Fibroblast of skin of left quadriceps (primary cell): ENCODE data around the gene IL36B.

ENCODE experiments used
- DNase-seq, 2 experiments: peaks; one replicate each; pipeline ENCODE4 v3.0.0-alpha.2; 2013; ENCODE audit warnings: low read depth in 2 of 2

The IL36B gene

GRCh38 chr2:113076954-113077669 is 24.4 kb upstream of the IL36B start:
- no peak for DNase-seq

GRCh38 chr2:113075600-113075999 is 22.9 kb upstream of the IL36B start:
- DNase-seq: no peak

GRCh38 chr2:113075030-113075429 is 22.4 kb upstream of the IL36B start:
- no peak for DNase-seq

- DNase-seq: no peak
Observed at GRCh38 chr2:113073325-113073834, 20.7 kb upstream of the IL36B start.

- no peak for DNase-seq
Observed at GRCh38 chr2:113072584-113072983, 19.9 kb upstream of the IL36B start.

GRCh38 chr2:113070606-113070975 is 17.9 kb upstream of the IL36B start:
- no peak for DNase-seq

- no peak for DNase-seq
Observed at GRCh38 chr2:113069676-113070605, 17.3 kb upstream of the IL36B start.

GRCh38 chr2:113068706-113069485 is 16.2 kb upstream of the IL36B start:
- DNase-seq: no peak

GRCh38 chr2:113068249-113068648 is 15.6 kb upstream of the IL36B start:
- DNase-seq: no peak

GRCh38 chr2:113067681-113068080 is 15.0 kb upstream of the IL36B start, which contains the start of gene IL1F10:
TSS of gene IL1F10 (plus strand) at chr2:113067970. CDS start at chr2:113072739, 4,769 bp downstream.
- DNase-seq: no peak

GRCh38 chr2:113064898-113065297 is 12.2 kb upstream of the IL36B start:
- DNase-seq: no peak

- DNase-seq: no peak
Observed at GRCh38 chr2:113064281-113064680, 11.6 kb upstream of the IL36B start.

- DNase-seq: no peak
Observed at GRCh38 chr2:113061896-113062770, 9.5 kb upstream of the IL36B start.

- no peak for DNase-seq
Observed at GRCh38 chr2:113061241-113061640, 8.6 kb upstream of the IL36B start.

- DNase-seq: no peak
Observed at GRCh38 chr2:113060796-113061195, 8.1 kb upstream of the IL36B start.

- no peak for DNase-seq
Observed at GRCh38 chr2:113060396-113060795, 7.7 kb upstream of the IL36B start.

GRCh38 chr2:113058998-113059960 is 6.6 kb upstream of the IL36B start, which contains the start of gene IL36RN:
TSS of gene IL36RN (plus strand) at chr2:113059198. CDS start at chr2:113059439, 241 bp downstream.
- DNase-seq: no peak

GRCh38 chr2:113058411-113058994 is 5.8 kb upstream of the IL36B start:
- no peak for DNase-seq

- no peak for DNase-seq
Observed at GRCh38 chr2:113057117-113057516, 4.5 kb upstream of the IL36B start.
